ENCODE data around the gene KNG1.
"Not testable (repeated sequence)": the region's sequence is repeated elsewhere in the genome, so short reads cannot be mapped to it uniquely, and the experiment has no call there.

KNG1 gene

GRCh38 chr3:186717039-186717457, at the start of gene KNG1:
TSS of gene KNG1 (plus strand) at chr3:186717359. CDS start at chr3:186717543, 184 bp downstream.
- no peak for DNase-seq

GRCh38 chr3:186668426-186668825, 48.7 kb upstream of the KNG1 start:
- no peak for DNase-seq

- DNase-seq = no peak
Measured at GRCh38 chr3:186669378-186670084, 47.6 kb upstream of the KNG1 start.

GRCh38 chr3:186670155-186670554, 47.0 kb upstream of the KNG1 start:
- no peak for DNase-seq

GRCh38 chr3:186671051-186671450, 46.1 kb upstream of the KNG1 start:
- no peak for DNase-seq

- DNase-seq = no peak
Measured at GRCh38 chr3:186678604-186679003, 38.6 kb upstream of the KNG1 start.

- DNase-seq = no peak
Measured at GRCh38 chr3:186679151-186679550, 38.0 kb upstream of the KNG1 start.

- no peak for DNase-seq
Measured at GRCh38 chr3:186680869-186681268, 36.3 kb upstream of the KNG1 start.

GRCh38 chr3:186682812-186683211, 34.3 kb upstream of the KNG1 start:
- no peak for DNase-seq

- DNase-seq = no peak
Measured at GRCh38 chr3:186683979-186684378, 33.2 kb upstream of the KNG1 start.

GRCh38 chr3:186686475-186686874, 30.7 kb upstream of the KNG1 start:
- DNase-seq = not testable (repeated sequence)

GRCh38 chr3:186687120-186687651, 30.0 kb upstream of the KNG1 start:
- DNase-seq = no peak

GRCh38 chr3:186690304-186690703, 26.9 kb upstream of the KNG1 start:
- not testable (repeated sequence) for DNase-seq

GRCh38 chr3:186691676-186692075, 25.5 kb upstream of the KNG1 start:
- DNase-seq = no peak

GRCh38 chr3:186693843-186694242, 23.3 kb upstream of the KNG1 start:
- DNase-seq = no peak

- no peak for DNase-seq
Measured at GRCh38 chr3:186694288-186695032, 22.7 kb upstream of the KNG1 start.

GRCh38 chr3:186696522-186696921, 20.6 kb upstream of the KNG1 start:
- DNase-seq = no peak

GRCh38 chr3:186697510-186697909, 19.6 kb upstream of the KNG1 start:
- DNase-seq = no peak

GRCh38 chr3:186700267-186700666, 16.9 kb upstream of the KNG1 start:
- no peak for DNase-seq

GRCh38 chr3:186702451-186702850, 14.7 kb upstream of the KNG1 start:
- DNase-seq = not testable (repeated sequence)

GRCh38 chr3:186705882-186706780, 11.0 kb upstream of the KNG1 start:
- DNase-seq = no peak

GRCh38 chr3:186708983-186709679, 8.0 kb upstream of the KNG1 start:
- no peak for DNase-seq

Data from activated naive CD4-positive, alpha-beta T cell (primary cell).